Measurements from ENCODE around the gene NRIP1. TPM values are rescaled to one million over a fixed set of nuclear protein-coding genes. Genes with fewer than 3 reads are reported as not detected.

Gene NRIP1
- total RNA-seq, 1 experiment from 2014 or later, result 10.4 TPM

DNA sequence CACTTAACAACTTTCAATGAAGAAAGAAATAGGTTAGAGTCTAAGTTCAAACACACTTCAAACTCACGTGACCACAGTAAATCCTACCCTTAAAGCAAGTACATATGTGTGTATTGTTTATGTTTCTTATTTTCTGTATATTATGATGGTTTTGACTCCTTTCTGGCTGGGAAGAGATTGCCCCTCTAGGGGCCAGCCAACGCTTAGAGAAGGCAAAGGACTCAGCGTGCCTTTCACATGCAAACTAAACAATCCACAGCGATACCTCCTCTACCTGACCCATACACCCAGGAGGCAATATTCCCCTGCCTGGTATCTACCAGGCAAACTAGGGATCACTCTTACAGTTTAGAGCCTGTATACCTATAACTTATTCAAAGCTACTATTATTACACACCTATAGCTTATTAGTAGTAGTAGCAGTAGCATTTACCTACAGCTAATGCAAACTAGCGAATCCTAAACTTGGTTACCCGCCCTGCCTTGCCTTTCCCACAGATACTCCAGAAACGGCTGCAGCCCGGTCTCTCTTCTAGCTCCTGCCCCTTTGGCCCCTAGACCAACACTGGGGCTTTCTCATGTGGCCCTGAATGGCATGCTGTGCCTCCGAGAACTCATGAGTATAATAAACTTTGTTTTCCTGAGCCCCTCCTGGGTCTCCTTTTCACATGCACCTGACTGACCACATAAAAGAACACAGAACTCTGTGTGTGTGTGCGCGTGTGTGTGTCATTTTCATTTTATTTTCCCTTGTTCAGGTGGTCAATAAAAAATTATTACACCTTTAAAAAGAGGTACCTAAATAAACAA is 14.0 kb downstream of the NRIP1 start:
- H3K27ac Mint-ChIP-seq, result peak overlapping the region; percentile 78 to 92 (median 90); a peak in 5 of 7 replicates
- no CpG with 5 or more reads among the region's 11 CpGs for WGBS (ENCODE audit: extremely low coverage, insufficient read length, low lambda C conversion rate)
- no peak overlapping the region for H3K27ac ChIP-seq (ENCODE audit: insufficient read length, low read depth, low read length)

More for the DNA sequence above, 14.0 kb downstream of the NRIP1 start:
- no peak overlapping the region for H2BK120ac ChIP-seq (ENCODE audit: low read depth, low read length, poor library complexity, severe bottlenecking)
- no peak overlapping the region for H3K14ac ChIP-seq (ENCODE audit: insufficient read depth, low read length)
- H3K9me3 ChIP-seq (ENCODE audit: control insufficient read depth, low read depth, low read length), result no peaks in the 10 kb centered on the region
- no peak overlapping the region for H2AFZ ChIP-seq (ENCODE audit: low read length)
- H3K4ac ChIP-seq (ENCODE audit: low read depth, low read length), result no peak overlapping the region
- H3K27me3 ChIP-seq (ENCODE audit: insufficient read depth, low read length), result no peaks in the 10 kb centered on the region
- TF ChIP-seq, protein P1, sequence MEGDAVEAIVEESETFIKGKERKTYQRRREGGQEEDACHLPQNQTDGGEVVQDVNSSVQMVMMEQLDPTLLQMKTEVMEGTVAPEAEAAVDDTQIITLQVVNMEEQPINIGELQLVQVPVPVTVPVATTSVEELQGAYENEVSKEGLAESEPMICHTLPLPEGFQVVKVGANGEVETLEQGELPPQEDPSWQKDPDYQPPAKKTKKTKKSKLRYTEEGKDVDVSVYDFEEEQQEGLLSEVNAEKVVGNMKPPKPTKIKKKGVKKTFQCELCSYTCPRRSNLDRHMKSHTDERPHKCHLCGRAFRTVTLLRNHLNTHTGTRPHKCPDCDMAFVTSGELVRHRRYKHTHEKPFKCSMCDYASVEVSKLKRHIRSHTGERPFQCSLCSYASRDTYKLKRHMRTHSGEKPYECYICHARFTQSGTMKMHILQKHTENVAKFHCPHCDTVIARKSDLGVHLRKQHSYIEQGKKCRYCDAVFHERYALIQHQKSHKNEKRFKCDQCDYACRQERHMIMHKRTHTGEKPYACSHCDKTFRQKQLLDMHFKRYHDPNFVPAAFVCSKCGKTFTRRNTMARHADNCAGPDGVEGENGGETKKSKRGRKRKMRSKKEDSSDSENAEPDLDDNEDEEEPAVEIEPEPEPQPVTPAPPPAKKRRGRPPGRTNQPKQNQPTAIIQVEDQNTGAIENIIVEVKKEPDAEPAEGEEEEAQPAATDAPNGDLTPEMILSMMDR (conservative IDR thresholded peaks at IDR 0.05), result peak; percentile 36; the same call in 2 of the 3 replicates
- peaks cover 8% of the 10 kb centered on the region for H3K79me1 ChIP-seq (ENCODE audit: insufficient read depth, low read depth, low read length, poor library complexity, severe bottlenecking)
- H4K5ac ChIP-seq (ENCODE audit: insufficient read length, low read depth, low read length), result no peak overlapping the region
- H2BK12ac ChIP-seq (ENCODE audit: insufficient read length, low read depth, low read length), result no peak overlapping the region
- H3K4me2 ChIP-seq (ENCODE audit: insufficient read depth, insufficient read length, low read length), result peak overlapping the region; percentile 9
- H4K8ac ChIP-seq (replicated peaks; ENCODE audit: insufficient read length, low read depth, low read length), result no peak overlapping the region
- H3K23ac ChIP-seq (ENCODE audit: insufficient read length, low read depth, low read length), result no peak overlapping the region
- H3K23me2 ChIP-seq (ENCODE audit: insufficient read length, low read depth, low read length, poor library complexity, severe bottlenecking), result no peaks in the 10 kb centered on the region
- Mint-ChIP-seq H3K4me3 (peak overlapping the region; percentile 22 to 75; a peak in 4 of 5 replicates), H3K36me3 (ENCODE audit: insufficient read depth in 1 of 3, low read depth in 3 of 3) (peaks cover 5 to 6% (median 5%) of the 10 kb centered on the region in 3 experiments; a peak in 6 of 7 replicates), H3K4me1 (peaks cover 33 to 38% of the 10 kb centered on the region in 2 experiments), H3K9me3 (peaks cover 0 to 4% of the 10 kb centered on the region in 2 experiments; a peak in 3 of 5 replicates), H3K27me3 (ENCODE audit: low read depth) (no peaks in the 10 kb centered on the region)
- no peak overlapping the region for H2BK5ac ChIP-seq (ENCODE audit: insufficient read length, low read length)
- H2BK20ac ChIP-seq (ENCODE audit: low read depth, low read length, poor library complexity, severe bottlenecking), result no peak overlapping the region
- H3K18ac ChIP-seq (ENCODE audit: insufficient read length, low read depth, low read length), result no peak overlapping the region
- no peak overlapping the region for H4K91ac ChIP-seq (ENCODE audit: insufficient read length, low read depth, low read length)
- H3T11ph ChIP-seq (ENCODE audit: low read length), result no peak overlapping the region
- no peaks in the 10 kb centered on the region for H4K20me1 ChIP-seq (ENCODE audit: control insufficient read depth, insufficient read depth, insufficient read length)
- H3K79me2 ChIP-seq (ENCODE audit: insufficient read depth, low read length), result peaks cover 2% of the 10 kb centered on the region; the same call in 1 of the 2 replicates
- no peak overlapping the region for H2BK15ac ChIP-seq (ENCODE audit: low read depth, low read length)
- peak; percentile 44 for DNase-seq
- peaks cover 4% of the 10 kb centered on the region for H3K4me1 ChIP-seq (ENCODE audit: insufficient read depth, low read length)
- no peak overlapping the region for H3K56ac ChIP-seq (ENCODE audit: insufficient read length, low read depth, low read length)
- H3K9ac ChIP-seq (ENCODE audit: extremely low read depth, insufficient read length, low read length), result no peak overlapping the region
- H2AK5ac ChIP-seq (ENCODE audit: insufficient read length, low read length), result no peak overlapping the region
